Immature natural killer cell (primary cell): ENCODE data around the gene TESMIN. TPM values are rescaled to one million over a fixed set of nuclear protein-coding genes. Genes with fewer than 3 reads are reported as not detected.

Source experiments
- DNase-seq, 3 donors: peaks; one replicate each; pipeline ENCODE4 v3.0.0; 2022; ENCODE audit warnings: mixed read lengths in 1 of 3
- H3K27ac Mint-ChIP-seq, 6 donors: one replicate each; pipeline ENCODE4 v1.8.0; 2020; ENCODE audit warnings: mixed read lengths in 6 of 6, mild to moderate bottlenecking in 5 of 6, inconsistent platforms in 4 of 6, moderate library complexity in 3 of 6
- H3K27me3 Mint-ChIP-seq, 3 donors: one replicate each; pipeline ENCODE4 v1.8.0; 2020 to 2021; ENCODE audit warnings: low read depth in 3 of 3, mild to moderate bottlenecking in 3 of 3, mixed read lengths in 3 of 3, moderate library complexity in 3 of 3, inconsistent platforms in 1 of 3
- H3K36me3 Mint-ChIP-seq, 3 donors: one replicate each; pipeline ENCODE4 v1.8.0; 2020; ENCODE audit warnings: mixed read lengths in 3 of 3, inconsistent platforms in 2 of 3, mild to moderate bottlenecking in 2 of 3
- H3K4me1 Mint-ChIP-seq, 2 donors: one replicate each; pipeline ENCODE4 v1.8.0; 2020; ENCODE audit warnings: inconsistent platforms in 2 of 2, mild to moderate bottlenecking in 2 of 2, mixed read lengths in 2 of 2, moderate library complexity in 1 of 2
- H3K4me3 Mint-ChIP-seq, 5 donors: one replicate each; pipeline ENCODE4 v1.8.0; 2020; ENCODE audit warnings: mild to moderate bottlenecking in 5 of 5, mixed read lengths in 5 of 5, inconsistent platforms in 3 of 5, moderate library complexity in 3 of 5
- H3K9me3 Mint-ChIP-seq, 6 donors: one replicate each; pipeline ENCODE4 v1.8.0; 2020; ENCODE audit warnings: mild to moderate bottlenecking in 6 of 6, mixed read lengths in 6 of 6, inconsistent platforms in 4 of 6, moderate library complexity in 3 of 6
- polyA plus RNA-seq, 3 donors: library from polyadenylated mRNA; unstranded; fragments of 300-500 nt; fragmentation: Illumina TruSeq; gene quantifications; one replicate each; pipeline ENCODE4 v1.2.3, GENCODE V29; 2021

TESMIN gene
- polyA plus RNA-seq, 3 donors from 2014 or later: 0.47 to 1.9 TPM; not detected in 1

GRCh38 chr11:68773521-68774193 lies 22.3 kb upstream of the TESMIN start:
- Mint-ChIP-seq H3K27ac (peak overlapping the region in 1 of 6 donors; percentile 34), H3K36me3 (peaks cover 34 to 60% (median 37%) of the 10 kb centered on the region in 3 donors), H3K27me3 (peaks cover 0 to 2% (median 0%) of the 10 kb centered on the region in 3 donors), H3K4me3 (no peak overlapping the region), H3K4me1 (no peaks in the 10 kb centered on the region), H3K9me3 (no peaks in the 10 kb centered on the region)
- DNase-seq: no peak

GRCh38 chr11:68772936-68773335 lies 21.6 kb upstream of the TESMIN start:
- Mint-ChIP-seq H3K27ac (no peak overlapping the region), H3K9me3 (no peaks in the 10 kb centered on the region), H3K27me3 (peaks cover 0 to 2% (median 1%) of the 10 kb centered on the region in 3 donors), H3K4me1 (no peaks in the 10 kb centered on the region), H3K4me3 (no peak overlapping the region), H3K36me3 (peaks cover 31 to 56% (median 36%) of the 10 kb centered on the region in 3 donors)
- DNase-seq: no peak

- H3K9me3 Mint-ChIP-seq: no peaks in the 10 kb centered on the region
- peaks cover 27 to 53% (median 28%) of the 10 kb centered on the region in 3 donors for H3K36me3 Mint-ChIP-seq
- no peak for DNase-seq
- no peaks in the 10 kb centered on the region for H3K4me1 Mint-ChIP-seq
- H3K27ac Mint-ChIP-seq: no peak overlapping the region
- peaks cover 0 to 2% (median 1%) of the 10 kb centered on the region in 3 donors for H3K27me3 Mint-ChIP-seq
- no peak overlapping the region for H3K4me3 Mint-ChIP-seq
Observed at GRCh38 chr11:68770781-68771180, 19.5 kb upstream of the TESMIN start.

GRCh38 chr11:68767672-68768071 lies 16.4 kb upstream of the TESMIN start:
- peaks cover 0 to 1% (median 0%) of the 10 kb centered on the region in 3 donors for H3K27me3 Mint-ChIP-seq
- H3K4me3 Mint-ChIP-seq: no peak overlapping the region
- peaks cover 15 to 40% (median 24%) of the 10 kb centered on the region in 3 donors for H3K36me3 Mint-ChIP-seq
- H3K27ac Mint-ChIP-seq: no peak overlapping the region
- no peak for DNase-seq
- H3K9me3 Mint-ChIP-seq: no peaks in the 10 kb centered on the region
- no peaks in the 10 kb centered on the region for H3K4me1 Mint-ChIP-seq

GRCh38 chr11:68766786-68767185 lies 15.5 kb upstream of the TESMIN start:
- DNase-seq: no peak
- H3K27ac Mint-ChIP-seq: no peak overlapping the region
- no peak overlapping the region for H3K4me3 Mint-ChIP-seq
- H3K4me1 Mint-ChIP-seq: no peaks in the 10 kb centered on the region
- H3K27me3 Mint-ChIP-seq: peaks cover 0 to 1% (median 0%) of the 10 kb centered on the region in 3 donors
- H3K9me3 Mint-ChIP-seq: no peaks in the 10 kb centered on the region
- H3K36me3 Mint-ChIP-seq: peaks cover 14 to 45% (median 23%) of the 10 kb centered on the region in 3 donors

GRCh38 chr11:68764746-68765145 lies 13.4 kb upstream of the TESMIN start:
- no peaks in the 10 kb centered on the region for H3K9me3 Mint-ChIP-seq
- no peak for DNase-seq
- H3K36me3 Mint-ChIP-seq: peaks cover 7 to 34% (median 17%) of the 10 kb centered on the region in 3 donors
- no peaks in the 10 kb centered on the region for H3K4me1 Mint-ChIP-seq
- H3K27me3 Mint-ChIP-seq: peaks cover 0 to 1% (median 0%) of the 10 kb centered on the region in 3 donors
- peak overlapping the region in 1 of 6 donors; percentile 24 for H3K27ac Mint-ChIP-seq
- H3K4me3 Mint-ChIP-seq: no peak overlapping the region

- no peak for DNase-seq
- Mint-ChIP-seq H3K27ac (peak overlapping the region in 2 of 6 donors; percentile 40 to 50), H3K9me3 (no peaks in the 10 kb centered on the region), H3K4me1 (no peaks in the 10 kb centered on the region), H3K27me3 (peaks cover 0 to 1% (median 0%) of the 10 kb centered on the region in 3 donors), H3K4me3 (no peak overlapping the region), H3K36me3 (peaks cover 7 to 30% (median 22%) of the 10 kb centered on the region in 3 donors)
Observed at GRCh38 chr11:68763926-68764657, 12.8 kb upstream of the TESMIN start.

GRCh38 chr11:68763181-68763721 lies 11.9 kb upstream of the TESMIN start:
- no peak for DNase-seq
- no peaks in the 10 kb centered on the region for H3K4me1 Mint-ChIP-seq
- peaks cover 7 to 26% (median 18%) of the 10 kb centered on the region in 3 donors for H3K36me3 Mint-ChIP-seq
- no peaks in the 10 kb centered on the region for H3K9me3 Mint-ChIP-seq
- H3K27ac Mint-ChIP-seq: peak overlapping the region in 1 of 6 donors; percentile 30
- H3K4me3 Mint-ChIP-seq: no peak overlapping the region
- peaks cover 0 to under 1% (median 0%) of the 10 kb centered on the region in 3 donors for H3K27me3 Mint-ChIP-seq

- H3K27ac Mint-ChIP-seq: no peak overlapping the region
- H3K4me3 Mint-ChIP-seq: no peak overlapping the region
- peaks cover 7 to 30% (median 18%) of the 10 kb centered on the region in 3 donors for H3K36me3 Mint-ChIP-seq
- no peak for DNase-seq
- H3K27me3 Mint-ChIP-seq: no peaks in the 10 kb centered on the region
- no peaks in the 10 kb centered on the region for H3K4me1 Mint-ChIP-seq
- no peaks in the 10 kb centered on the region for H3K9me3 Mint-ChIP-seq
Observed at GRCh38 chr11:68762481-68762880, 11.2 kb upstream of the TESMIN start.

GRCh38 chr11:68761801-68762200 lies 10.5 kb upstream of the TESMIN start:
- no peak overlapping the region for H3K27ac Mint-ChIP-seq
- no peak overlapping the region for H3K4me3 Mint-ChIP-seq
- no peaks in the 10 kb centered on the region for H3K27me3 Mint-ChIP-seq
- no peaks in the 10 kb centered on the region for H3K4me1 Mint-ChIP-seq
- peaks cover 12 to 37% (median 25%) of the 10 kb centered on the region in 3 donors for H3K36me3 Mint-ChIP-seq
- H3K9me3 Mint-ChIP-seq: no peaks in the 10 kb centered on the region
- no peak for DNase-seq

- no peak for DNase-seq
- H3K4me3 Mint-ChIP-seq: no peak overlapping the region
- no peaks in the 10 kb centered on the region for H3K4me1 Mint-ChIP-seq
- no peaks in the 10 kb centered on the region for H3K27me3 Mint-ChIP-seq
- H3K9me3 Mint-ChIP-seq: no peaks in the 10 kb centered on the region
- no peak overlapping the region for H3K27ac Mint-ChIP-seq
- peaks cover 14 to 40% (median 25%) of the 10 kb centered on the region in 3 donors for H3K36me3 Mint-ChIP-seq
Observed at GRCh38 chr11:68759991-68760390, 8.7 kb upstream of the TESMIN start.

GRCh38 chr11:68757711-68758110 lies 6.4 kb upstream of the TESMIN start:
- H3K27me3 Mint-ChIP-seq: no peaks in the 10 kb centered on the region
- no peaks in the 10 kb centered on the region for H3K9me3 Mint-ChIP-seq
- H3K4me1 Mint-ChIP-seq: peaks cover 5 to 12% of the 10 kb centered on the region in 2 donors
- no peak for DNase-seq
- H3K4me3 Mint-ChIP-seq: no peak overlapping the region
- H3K27ac Mint-ChIP-seq: no peak overlapping the region
- H3K36me3 Mint-ChIP-seq: peaks cover 21 to 46% (median 25%) of the 10 kb centered on the region in 3 donors

- Mint-ChIP-seq H3K27me3 (no peaks in the 10 kb centered on the region), H3K27ac (no peak overlapping the region), H3K4me3 (no peak overlapping the region), H3K4me1 (peaks cover 12 to 14% of the 10 kb centered on the region in 2 donors), H3K9me3 (no peaks in the 10 kb centered on the region), H3K36me3 (peaks cover 16 to 34% (median 19%) of the 10 kb centered on the region in 3 donors)
- DNase-seq: no peak
Observed at GRCh38 chr11:68756171-68756766, 4.9 kb upstream of the TESMIN start.
